Breast epithelium (tissue), 4 donors: ENCODE data around the gene ONECUT1. TPM values are rescaled to one million over a fixed set of nuclear protein-coding genes. Genes with fewer than 3 reads are reported as not detected.

Source experiments
- DNase-seq, 2 donors: peaks; one replicate each; pipeline ENCODE4 v3.0.0-alpha.2; 2019; ENCODE audit warnings: low spot score in 2 of 2
- H3K27ac ChIP-seq, 2 donors: fragments of 200-600 bp; sonication (generic) in 1 of 2; one replicate each; pipeline ENCODE4 v1.5.1; 2016 to 2019; ENCODE audit warnings: mild to moderate bottlenecking in 1 of 2
- H3K27me3 ChIP-seq, 2 donors: fragments of 200-600 bp; sonication (generic) in 1 of 2; one replicate each; pipeline versions ENCODE4 v1.5.1 to v1.6.0; 2017 to 2019; ENCODE audit warnings: control low read depth in 1 of 2, mild to moderate bottlenecking in 1 of 2
- H3K36me3 ChIP-seq: fragments of 200-600 bp; one replicate; pipeline ENCODE4 v1.5.1; 2019
- H3K4me1 ChIP-seq, 2 donors: fragments of 200-600 bp; sonication (generic); one replicate each; pipeline ENCODE4 v1.5.1; 2016 to 2019; ENCODE audit warnings: control low read depth in 1 of 2
- H3K4me3 ChIP-seq, 3 donors: fragments of 200-600 bp; sonication (generic); 1 replicate in 2 of 3; 2 replicates in 1 of 3; pipeline ENCODE4 v1.5.1; 2016 to 2019; ENCODE audit warnings: mild to moderate bottlenecking in 3 of 3, moderate library complexity in 2 of 3
- H3K9me3 ChIP-seq, 2 donors: fragments of 200-600 bp; sonication (generic) in 1 of 2; one replicate each; pipeline ENCODE4 v1.5.1; 2016 to 2019; ENCODE audit warnings: control low read depth in 1 of 2
- CTCF ChIP-seq, 3 donors: fragments of 450-650 bp; IDR thresholded peaks; one replicate each; pipeline ENCODE4 v1.5.1; 2016 to 2017; ENCODE audit warnings: antibody characterized with exemption in 3 of 3, mild to moderate bottlenecking in 3 of 3, moderate library complexity in 3 of 3
- POLR2A ChIP-seq: fragments of 450-650 bp; IDR thresholded peaks from one replicate; pipeline ENCODE4 v1.6.1; 2016; ENCODE audit warnings: antibody characterized with exemption, mild to moderate bottlenecking, moderate library complexity
- POLR2AphosphoS5 ChIP-seq, 3 donors: sonication (generic); formaldehyde crosslinking; IDR thresholded peaks; one replicate each; pipeline ENCODE4 v1.6.1; 2017; ENCODE audit warnings: antibody characterized with exemption in 3 of 3
- intact Hi-C: fragments of 100-400 bp; cut with DNase I; formaldehyde crosslinking; loops from one replicate; pipeline ENCODE4 v1.15.1; 2023; ENCODE audit warnings: low total_unique reads
- total RNA-seq, 3 donors: library from RNA; depleted of rRNA; stranded (reverse); fragments of >200 nt; gene quantifications; one replicate each; pipeline ENCODE4 v1.1.0, GENCODE V29; 2016

Gene ONECUT1
- total RNA-seq, 3 donors from 2014 or later: not detected

DNA sequence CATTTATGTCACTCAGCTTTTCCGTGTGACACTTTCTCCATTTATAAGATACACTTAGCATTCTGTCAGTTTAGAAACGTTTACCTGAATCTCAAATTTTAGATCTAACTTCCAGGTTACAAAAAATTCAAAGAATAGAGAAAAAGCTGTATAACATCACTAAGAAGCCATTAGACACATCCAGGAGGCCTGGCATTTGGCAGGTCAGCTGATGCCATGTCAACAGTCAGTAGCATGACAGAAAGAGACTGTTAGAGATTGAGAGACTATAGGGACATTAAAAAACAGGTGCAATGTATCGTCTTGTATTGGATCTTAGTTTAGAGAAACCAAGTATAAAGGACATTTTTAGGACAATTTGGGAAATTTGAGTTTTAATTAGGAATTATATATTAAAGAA lies 57.6 kb downstream of the ONECUT1 start:
- intact Hi-C loops: no loop called here

DNA sequence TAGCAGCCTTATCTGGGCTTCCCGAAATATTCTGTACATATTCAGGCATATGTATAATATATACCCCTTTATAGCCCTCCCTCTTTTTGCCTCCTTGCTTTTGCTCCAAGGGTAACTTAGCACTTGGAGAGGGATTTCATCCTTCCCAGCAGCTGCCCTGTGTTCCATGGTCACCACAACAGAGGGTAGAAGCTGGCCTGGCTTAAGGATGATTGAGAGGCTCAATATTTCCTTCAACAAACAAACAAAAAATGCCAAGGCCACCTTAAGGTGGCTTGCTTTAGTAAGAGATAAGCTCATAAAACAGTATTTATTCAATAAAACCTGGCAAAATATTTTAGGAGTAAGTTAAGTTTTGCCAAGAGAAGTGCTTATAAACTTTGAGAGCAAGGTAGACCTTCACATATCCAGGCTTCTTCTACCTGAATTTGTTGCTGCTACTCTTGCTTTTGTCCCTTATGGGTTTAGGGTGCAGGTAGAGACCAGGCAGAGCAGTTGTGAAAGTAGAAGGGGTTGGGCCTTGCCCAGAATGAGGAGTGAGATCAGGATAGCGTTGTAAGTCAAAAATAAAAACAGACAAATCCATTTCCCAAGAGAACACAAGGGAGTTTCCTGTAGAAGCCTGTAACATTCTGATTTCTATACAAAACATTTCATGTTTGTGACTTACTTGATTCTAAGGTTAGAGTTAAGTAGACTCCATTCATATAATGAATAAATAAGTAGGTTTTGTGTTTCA lies 58.2 kb downstream of the ONECUT1 start:
- TF ChIP-seq POLR2A (no peak), CTCF (IDR thresholded peaks at IDR 0.05) (no peak), POLR2AphosphoS5 (IDR thresholded peaks at IDR 0.05) (no peak)
- Histone ChIP-seq H3K4me1 (no peaks in the 10 kb centered on the region), H3K4me3 (no peak overlapping the region), H3K27ac (no peak overlapping the region), H3K27me3 (no peaks in the 10 kb centered on the region), H3K36me3 (no peaks in the 10 kb centered on the region), H3K9me3 (no peaks in the 10 kb centered on the region)
- no peak for DNase-seq
- intact Hi-C loops: no loop called here

More for the DNA sequence above, 57.6 kb downstream of the ONECUT1 start:
- TF ChIP-seq POLR2AphosphoS5 (IDR thresholded peaks at IDR 0.05): no peak
- TF ChIP-seq CTCF (IDR thresholded peaks at IDR 0.05): no peak
- TF ChIP-seq POLR2A: no peak
- no peak for DNase-seq
- no peaks in the 10 kb centered on the region for H3K4me1 ChIP-seq
- H3K4me3 ChIP-seq: no peak overlapping the region
- no peaks in the 10 kb centered on the region for H3K27me3 ChIP-seq
- H3K27ac ChIP-seq: no peak overlapping the region
- no peaks in the 10 kb centered on the region for H3K9me3 ChIP-seq
- no peaks in the 10 kb centered on the region for H3K36me3 ChIP-seq

- Histone ChIP-seq H3K9me3 (no peaks in the 10 kb centered on the region), H3K4me1 (no peaks in the 10 kb centered on the region), H3K27ac (no peak overlapping the region), H3K27me3 (no peaks in the 10 kb centered on the region), H3K4me3 (no peak overlapping the region), H3K36me3 (no peaks in the 10 kb centered on the region)
- DNase-seq: no peak
- intact Hi-C loops: no loop called here
- TF ChIP-seq POLR2AphosphoS5 (IDR thresholded peaks at IDR 0.05): no peak
Measured at GRCh38 chr15:52731004-52731403, 59.1 kb downstream of the ONECUT1 start.

- H3K27ac ChIP-seq: no peak overlapping the region
- TF ChIP-seq CTCF (IDR thresholded peaks at IDR 0.05): no peak
- no peak for TF ChIP-seq POLR2A
- TF ChIP-seq POLR2AphosphoS5 (IDR thresholded peaks at IDR 0.05): no peak
- H3K4me3 ChIP-seq: no peak overlapping the region
- no peaks in the 10 kb centered on the region for H3K9me3 ChIP-seq
- no peaks in the 10 kb centered on the region for H3K4me1 ChIP-seq
- intact Hi-C loops: no loop called here
- H3K27me3 ChIP-seq: no peaks in the 10 kb centered on the region
- DNase-seq: no peak
- no peaks in the 10 kb centered on the region for H3K36me3 ChIP-seq
Measured at GRCh38 chr15:52730594-52730993, 59.5 kb downstream of the ONECUT1 start.

- TF ChIP-seq POLR2AphosphoS5 (IDR thresholded peaks at IDR 0.05) (peak in 1 of 3 donors; percentile 56), POLR2A (no peak), CTCF (IDR thresholded peaks at IDR 0.05) (no peak)
- H3K36me3 ChIP-seq: no peaks in the 10 kb centered on the region
- no peaks in the 10 kb centered on the region for H3K4me1 ChIP-seq
- intact Hi-C loops: no loop called here
- no peak overlapping the region for H3K4me3 ChIP-seq
- no peak for DNase-seq
- no peaks in the 10 kb centered on the region for H3K27me3 ChIP-seq
- H3K27ac ChIP-seq: no peak overlapping the region
- no peaks in the 10 kb centered on the region for H3K9me3 ChIP-seq
Measured at GRCh38 chr15:52730173-52730572, 60.0 kb downstream of the ONECUT1 start.
